K562 (cell line): ENCODE measurements around the gene IKBKG. TPM values are rescaled to one million over a fixed set of nuclear protein-coding genes. Genes with fewer than 3 reads are reported as not detected.

Experiments used
- CAMTA2 ChIP-seq: fragments of 250-450 bp; sonication (Bioruptor Pico); conservative IDR thresholded peaks from 2 replicates; pipeline ENCODE4 v1.5.1; 2022
- CTCF ChIP-seq, 3 experiments: IDR thresholded peaks in 2 of 3; conservative IDR thresholded peaks in 1 of 3; 2 replicates each; pipeline ENCODE4 v1.5.1; 2011 to 2012; ENCODE audit warnings: low read length in 3 of 3, mild to moderate bottlenecking in 3 of 3, control low read depth in 2 of 3, improper control_type of control experiment in 1 of 3, inconsistent platforms in 1 of 3, low read depth in 1 of 3, mixed read lengths in 1 of 3, moderate library complexity in 1 of 3; ENCODE audit not compliant: insufficient read depth in 2 of 3
- KDM5B ChIP-seq: fragments of 200-600 bp; sonication (generic); IDR thresholded peaks from 2 replicates; pipeline ENCODE4 v1.6.1; 2012; ENCODE audit warnings: low read depth, mild to moderate bottlenecking, moderate library complexity, low read length, control low read depth, inconsistent platforms; ENCODE audit not compliant: insufficient replicate concordance
- NRF1 ChIP-seq, 2 experiments: fragments of 450-650 bp; IDR thresholded peaks in 1 of 2; conservative IDR thresholded peaks in 1 of 2; 2 replicates each; pipeline ENCODE4 v1.6.1; 2014; ENCODE audit warnings: mild to moderate bottlenecking in 2 of 2
- PKNOX1 ChIP-seq: fragments of 450-650 bp; IDR thresholded peaks from 2 replicates; pipeline ENCODE4 v1.6.1; 2016
- PML ChIP-seq: IDR thresholded peaks from 2 replicates; pipeline ENCODE4 v1.6.1; 2012; ENCODE audit warnings: low read length, inconsistent platforms
- POLR2AphosphoS5 ChIP-seq: IDR thresholded peaks from 2 replicates; pipeline ENCODE4 v1.6.1; 2011; ENCODE audit warnings: mild to moderate bottlenecking, low read depth, low read length, moderate library complexity; ENCODE audit not compliant: control insufficient read depth, insufficient read depth
- RFX1 ChIP-seq: fragments of 450-650 bp; IDR thresholded peaks from 2 replicates; pipeline ENCODE4 v1.6.1; 2016; ENCODE audit warnings: mild to moderate bottlenecking, moderate library complexity
- SIN3A ChIP-seq, 2 experiments: fragments of 150-350 bp in 1 of 2; IDR thresholded peaks; 2 replicates each; pipeline ENCODE4 v1.6.1; 2011 to 2016; ENCODE audit warnings: borderline replicate concordance in 2 of 2, low read depth in 2 of 2, low read length in 2 of 2, mild to moderate bottlenecking in 2 of 2, moderate library complexity in 2 of 2; ENCODE audit not compliant: control insufficient read depth in 1 of 2
- TFAM ChIP-seq: fragments of 250-450 bp; sonication (Bioruptor Pico); conservative IDR thresholded peaks from 2 replicates; pipeline ENCODE4 v1.5.0; 2021; ENCODE audit warnings: mild to moderate bottlenecking, moderate library complexity
- YY1 ChIP-seq, 3 experiments: IDR thresholded peaks; 2 replicates each; pipeline ENCODE4 v1.6.1; 2011; ENCODE audit warnings: low read length in 2 of 3, mild to moderate bottlenecking in 2 of 3, moderate library complexity in 2 of 3, borderline replicate concordance in 1 of 3, control low read depth in 1 of 3, low read depth in 1 of 3; ENCODE audit not compliant: insufficient read depth in 3 of 3, insufficient replicate concordance in 2 of 3, control insufficient read depth in 1 of 3, insufficient read length in 1 of 3; ENCODE audit errors: extremely low read depth in 1 of 3
- ZNF395 ChIP-seq: fragments of 200-800 bp; sonication (Bioruptor generic); IDR thresholded peaks from 2 replicates; pipeline ENCODE4 v1.6.1; 2017; ENCODE audit warnings: missing genetic modification characterization, missing compliant biosample characterization
- ZNF512 ChIP-seq: IDR thresholded peaks from 2 replicates; pipeline ENCODE4 v1.6.1; 2016; ENCODE audit warnings: missing genetic modification characterization, missing compliant biosample characterization
- ZNF592 ChIP-seq: fragments of 450-650 bp; IDR thresholded peaks from 2 replicates; pipeline ENCODE4 v1.6.1; 2017; ENCODE audit warnings: antibody characterized with exemption, mild to moderate bottlenecking
- polyA plus RNA-seq, 8 experiments: library from polyadenylated mRNA; depleted of rRNA in 4 of 8; stranded (reverse) in 5 of 8; unstranded in 3 of 8; fragments of >200 nt; fragmentation: Nextera tagmentation in 2 of 8; fragmentation: Illumina TruSeq in 1 of 8; extraction: Ambion mirVana in 2 of 8; extraction: Trizol in 1 of 8; gene quantifications; 2 replicates each; pipeline versions ENCODE4 v1.2.1 to v1.2.3, GENCODE V29; 2011 to 2014; ENCODE audit warnings: inconsistent platforms in 1 of 8, missing spikeins in 1 of 8
- total RNA-seq, 7 experiments: library from RNA; depleted of rRNA in 6 of 7; stranded (reverse); fragments of >200 nt in 6 of 7; fragmentation: Illumina TruSeq in 2 of 7; extraction: Trizol in 2 of 7; gene quantifications; 2 replicates each; pipeline versions ENCODE4 v1.2.1 to v1.2.3, GENCODE V29; 2011 to 2021; ENCODE audit warnings: low replicate concordance in 1 of 7

IKBKG gene
- total and polyA plus RNA-seq, 9 of the 15 experiments (the other 6 are each of a cell fraction or from before 2014, with no cell fraction given) = 0.68 to 60.0 (median 21.9) TPM

GRCh38 chrX:154515966-154516655 lies 31.3 kb upstream of the IKBKG start, which contains the start of gene FAM3A (continued):
- TF ChIP-seq ZNF512 = no peak
- 0 out of 2 replicates have a peak, but pooled peaks have one; percentile 54 for TF ChIP-seq ZNF395 (CRISPR knock-in tag)
- no peak for TF ChIP-seq TFAM (CRISPR knock-in tag)
- TF ChIP-seq ZNF592 = 0 out of 2 replicates have a peak, but pooled peaks have one; percentile 26
- TF ChIP-seq CTCF (IDR thresholded peaks at IDR 0.05 in 2 of 3, conservative IDR thresholded peaks at IDR 0.05 in 1 of 3; ENCODE audit: insufficient read depth in 2 of 3, low read depth in 1 of 3, low read length in 3 of 3) = no peak
- TF ChIP-seq RFX1 = no peak
- TF ChIP-seq NRF1 (conservative IDR thresholded peaks at IDR 0.05 in 1 of 2, IDR thresholded peaks at IDR 0.05 in 1 of 2) = peak; percentile 88 to 89
- 0 out of 2 replicates have a peak, but pooled peaks have one; percentile 15 for TF ChIP-seq PKNOX1
- 0 out of 2 replicates have a peak, but pooled peaks have one; percentile 42 for TF ChIP-seq CAMTA2 (CRISPR knock-in tag)
- TF ChIP-seq KDM5B = peak; percentile 77
- peak in 1 of 2 experiments; percentile 59; a peak in 1 of 4 replicates for TF ChIP-seq SIN3A (IDR thresholded peaks at IDR 0.05; ENCODE audit: borderline replicate concordance in 2 of 2, control insufficient read depth in 1 of 2, low read depth in 2 of 2, low read length in 2 of 2)
- TF ChIP-seq PML = peak; percentile 55; the same call in 1 of the 2 replicates
- peak; percentile 66 to 96 (median 94) for TF ChIP-seq YY1 (IDR thresholded peaks at IDR 0.05; ENCODE audit: borderline replicate concordance in 1 of 3, control insufficient read depth in 1 of 3, extremely low read depth in 1 of 3, insufficient read depth in 3 of 3, insufficient read length in 1 of 3, insufficient replicate concordance in 2 of 3, low read depth in 1 of 3, low read length in 2 of 3)
- TF ChIP-seq POLR2AphosphoS5 = peak; percentile 24
